Activated naive CD8-positive, alpha-beta T cell treated with anti-CD3 and anti-CD28 coated beads for 36 hours (primary cell): ENCODE data around the gene RRBP1. TPM values are rescaled to one million over a fixed set of nuclear protein-coding genes. Genes with fewer than 3 reads are reported as not detected.

Experiments used
- DNase-seq: peaks from one replicate; pipeline ENCODE4 v3.0.0; 2021
- H3K27ac Mint-ChIP-seq: one replicate; pipeline ENCODE4 v1.8.0; 2022; ENCODE audit warnings: mild to moderate bottlenecking, moderate library complexity, mixed read lengths
- H3K27me3 Mint-ChIP-seq: one replicate; pipeline ENCODE4 v1.8.0; 2022; ENCODE audit warnings: mild to moderate bottlenecking, mixed read lengths
- H3K36me3 Mint-ChIP-seq: one replicate; pipeline ENCODE4 v1.8.0; 2021; ENCODE audit warnings: mild to moderate bottlenecking, mixed read lengths
- H3K4me1 Mint-ChIP-seq: one replicate; pipeline ENCODE4 v1.8.0; 2021; ENCODE audit warnings: mixed read lengths
- H3K4me3 Mint-ChIP-seq: one replicate; pipeline ENCODE4 v1.8.0; 2022; ENCODE audit warnings: mild to moderate bottlenecking, moderate library complexity, mixed read lengths
- H3K9me3 Mint-ChIP-seq: one replicate; pipeline ENCODE4 v1.8.0; 2022; ENCODE audit warnings: mixed read lengths
- total RNA-seq, 2 experiments: library from RNA; stranded (reverse); gene quantifications; one replicate each; pipeline ENCODE4 v1.2.3, GENCODE V29; 2021

RRBP1 gene
- total RNA-seq, 2 experiments from 2014 or later: 24.0 to 26.5 TPM

DNA sequence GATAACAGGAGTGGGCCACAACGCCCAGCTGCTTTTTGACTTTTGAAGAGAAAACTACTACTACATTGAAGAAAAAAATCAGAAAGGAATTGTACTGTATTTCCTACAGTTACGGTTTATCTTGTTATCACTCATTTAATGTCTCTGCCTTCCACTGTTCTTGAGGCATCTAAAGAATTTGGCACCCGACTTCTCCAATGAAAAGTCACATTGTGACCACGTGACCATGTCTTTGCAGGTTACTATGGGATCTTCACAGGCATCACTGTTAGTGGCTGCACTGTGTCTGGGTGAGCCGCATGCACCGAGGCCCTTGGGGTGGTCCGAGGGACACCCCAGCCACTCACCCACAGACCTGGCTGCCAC, 26.8 kb downstream of the RRBP1 start:
- Mint-ChIP-seq H3K27me3 (no peaks in the 10 kb centered on the region), H3K4me3 (no peak overlapping the region), H3K9me3 (peaks cover 2% of the 10 kb centered on the region), H3K27ac (no peak overlapping the region), H3K36me3 (peaks cover 21% of the 10 kb centered on the region), H3K4me1 (peaks cover 2% of the 10 kb centered on the region)
- no peak for DNase-seq

DNA sequence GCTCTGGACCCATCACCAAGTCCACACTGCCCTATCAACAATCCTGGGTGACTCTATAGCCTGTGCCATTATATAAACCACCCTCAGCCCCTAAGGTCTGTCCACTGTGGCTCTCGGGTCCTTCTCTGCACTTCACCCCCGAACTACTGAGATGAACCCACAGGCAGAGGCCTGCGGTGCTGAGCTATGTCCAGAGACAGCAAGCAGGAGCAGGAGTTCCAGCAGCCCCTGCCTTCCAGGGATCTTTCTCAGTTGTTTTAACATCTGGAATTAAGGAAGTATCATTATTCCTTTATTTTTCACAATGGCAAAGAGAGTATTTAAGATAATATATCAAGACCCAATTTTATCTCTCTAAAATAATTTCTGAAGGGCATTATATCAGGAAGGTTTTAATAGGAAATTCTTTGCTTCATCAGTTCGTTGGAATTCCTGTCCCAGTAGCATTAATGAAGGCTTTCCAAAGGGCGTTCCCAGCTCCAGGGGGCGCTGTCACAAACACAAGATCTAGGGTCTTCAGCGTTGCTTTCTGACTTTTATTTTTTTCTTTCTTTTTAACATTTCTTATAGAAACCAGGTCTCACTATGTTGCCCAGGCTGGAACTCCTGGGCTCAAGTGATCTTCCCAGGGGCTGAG, 27.3 kb downstream of the RRBP1 start:
- Mint-ChIP-seq H3K36me3 (peaks cover 17% of the 10 kb centered on the region), H3K4me3 (no peak overlapping the region), H3K9me3 (peaks cover 2% of the 10 kb centered on the region), H3K27ac (no peak overlapping the region), H3K27me3 (no peaks in the 10 kb centered on the region), H3K4me1 (peaks cover 3% of the 10 kb centered on the region)
- DNase-seq: no peak

DNA sequence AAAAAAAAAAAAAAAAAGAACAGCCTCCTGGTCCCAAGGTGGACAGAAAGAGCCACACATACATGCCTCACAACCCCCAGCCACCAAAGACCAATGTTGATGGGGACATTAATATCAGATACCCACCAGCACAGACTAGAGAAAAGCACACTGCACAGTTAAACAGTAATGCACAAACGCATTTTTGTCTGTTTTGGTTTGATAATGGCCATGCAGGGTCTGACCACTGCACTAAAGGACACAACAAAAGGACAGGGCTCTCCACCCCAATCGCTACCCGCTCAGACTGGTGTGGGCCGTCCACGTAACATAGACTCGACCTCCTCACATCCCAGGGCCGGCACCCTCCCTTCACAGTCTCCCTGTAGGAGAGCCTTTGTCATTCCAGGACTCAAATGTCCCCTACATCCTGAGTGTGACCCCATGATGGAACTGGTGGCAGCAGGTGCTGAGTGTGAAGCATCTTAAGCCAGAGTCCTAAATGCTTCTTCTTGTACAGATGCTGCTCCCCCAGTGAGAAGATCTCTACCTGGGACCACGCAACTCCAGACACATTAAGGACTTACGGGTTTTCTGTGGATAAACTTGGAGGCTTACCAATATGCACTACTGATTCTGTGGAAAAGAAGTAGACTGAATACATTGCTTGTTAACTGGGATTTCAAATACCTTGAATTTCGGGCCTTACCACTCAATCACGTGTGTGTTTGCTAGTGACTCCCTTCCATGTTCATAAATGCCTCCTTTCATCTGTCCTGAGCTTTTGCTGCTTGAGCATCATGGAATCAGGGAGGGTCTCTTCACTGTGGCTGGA, 28.0 kb downstream of the RRBP1 start:
- peaks cover 5% of the 10 kb centered on the region for H3K4me1 Mint-ChIP-seq
- H3K9me3 Mint-ChIP-seq: peaks cover 2% of the 10 kb centered on the region
- no peak overlapping the region for H3K4me3 Mint-ChIP-seq
- no peak for DNase-seq
- H3K27ac Mint-ChIP-seq: no peak overlapping the region
- H3K27me3 Mint-ChIP-seq: no peaks in the 10 kb centered on the region
- H3K36me3 Mint-ChIP-seq: peaks cover 14% of the 10 kb centered on the region

DNA sequence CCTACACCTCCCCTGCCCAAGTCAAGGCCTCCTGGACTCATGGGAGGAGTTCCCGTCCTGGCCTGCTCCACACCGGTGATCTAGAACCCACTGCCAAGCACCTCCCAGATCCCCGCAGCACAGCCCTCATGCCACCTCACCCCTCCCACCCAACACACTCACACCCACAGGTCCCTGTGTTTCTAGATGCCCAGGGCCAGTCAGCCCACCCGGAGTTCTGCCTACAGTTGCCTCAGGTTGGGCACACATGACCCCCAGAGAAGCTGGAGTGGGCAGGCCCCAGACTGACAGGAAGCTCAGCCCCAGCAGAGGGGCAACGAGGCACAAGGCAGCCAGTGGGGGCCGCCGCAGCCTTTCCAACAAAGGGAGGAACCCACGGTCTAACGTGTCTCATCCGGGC, 29.6 kb downstream of the RRBP1 start:
- DNase-seq: no peak
- Mint-ChIP-seq H3K4me1 (peaks cover 9% of the 10 kb centered on the region), H3K27me3 (no peaks in the 10 kb centered on the region), H3K9me3 (no peaks in the 10 kb centered on the region), H3K36me3 (peaks cover 3% of the 10 kb centered on the region), H3K4me3 (no peak overlapping the region), H3K27ac (no peak overlapping the region)

DNA sequence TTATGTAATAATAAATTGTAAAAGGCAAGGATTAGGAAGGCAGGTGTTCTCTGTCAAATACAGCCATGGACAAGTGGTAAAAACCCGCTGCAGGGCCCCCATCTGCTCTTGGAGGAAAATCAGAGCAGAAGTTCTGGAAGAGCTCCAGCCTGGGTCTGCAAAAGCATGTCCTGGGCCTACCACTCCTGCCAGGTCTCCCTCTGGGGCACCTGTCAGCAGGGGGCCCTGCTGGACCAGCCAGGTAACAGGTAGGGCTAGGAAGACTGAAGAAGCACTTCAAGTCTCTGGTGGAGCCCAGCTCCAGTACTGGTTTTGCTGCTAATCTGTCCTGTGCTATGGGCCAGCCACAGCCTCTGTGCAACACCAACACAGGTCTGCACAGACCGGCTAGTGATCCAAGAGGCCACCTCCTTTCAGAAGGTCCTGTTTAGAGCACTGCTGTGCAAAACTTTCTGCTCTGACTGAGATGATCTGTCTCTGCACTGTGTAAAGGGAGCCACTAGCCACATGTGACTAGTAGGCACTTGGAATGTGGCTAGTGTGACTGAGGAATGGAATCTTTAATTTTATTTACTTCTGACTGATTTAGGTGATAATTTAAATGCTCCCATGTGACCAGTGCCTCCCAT, 30.2 kb downstream of the RRBP1 start:
- H3K36me3 Mint-ChIP-seq: peaks cover 2% of the 10 kb centered on the region
- no peak overlapping the region for H3K27ac Mint-ChIP-seq
- no peaks in the 10 kb centered on the region for H3K27me3 Mint-ChIP-seq
- peaks cover 9% of the 10 kb centered on the region for H3K4me1 Mint-ChIP-seq
- H3K9me3 Mint-ChIP-seq: no peaks in the 10 kb centered on the region
- H3K4me3 Mint-ChIP-seq: no peak overlapping the region
- no peak for DNase-seq

DNA sequence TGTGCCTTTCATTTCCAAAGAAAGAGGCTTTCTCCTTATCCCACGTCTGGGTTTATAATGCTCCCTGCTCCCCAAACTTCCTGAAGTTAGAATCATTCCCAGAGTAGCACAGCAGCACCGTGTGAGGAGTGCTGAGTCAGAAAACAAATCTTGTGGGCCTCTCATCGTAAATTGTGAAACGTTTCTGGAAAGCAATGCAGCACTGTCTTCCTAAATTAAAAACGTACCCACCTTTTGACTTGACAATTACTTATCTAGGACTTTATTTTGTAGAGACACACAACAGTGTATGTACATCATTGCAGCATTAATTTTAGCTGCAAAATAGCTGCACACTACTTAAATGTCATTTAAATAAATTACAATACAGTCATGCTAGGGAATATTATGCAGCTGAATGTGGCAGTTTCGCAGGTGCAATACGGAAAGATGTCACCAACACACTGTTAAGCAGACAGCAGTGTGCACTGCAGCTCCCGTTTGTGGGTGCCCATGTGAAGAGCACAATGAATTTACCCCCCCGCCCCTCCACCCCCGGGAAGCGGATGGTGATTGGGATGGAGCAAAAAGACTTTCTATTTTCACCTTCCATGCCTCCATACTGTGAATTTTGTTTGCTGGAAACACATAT, 30.8 kb downstream of the RRBP1 start:
- Mint-ChIP-seq H3K27me3 (no peaks in the 10 kb centered on the region), H3K4me3 (no peak overlapping the region), H3K36me3 (no peaks in the 10 kb centered on the region), H3K27ac (no peak overlapping the region), H3K9me3 (no peaks in the 10 kb centered on the region), H3K4me1 (peaks cover 9% of the 10 kb centered on the region)
- no peak for DNase-seq

DNA sequence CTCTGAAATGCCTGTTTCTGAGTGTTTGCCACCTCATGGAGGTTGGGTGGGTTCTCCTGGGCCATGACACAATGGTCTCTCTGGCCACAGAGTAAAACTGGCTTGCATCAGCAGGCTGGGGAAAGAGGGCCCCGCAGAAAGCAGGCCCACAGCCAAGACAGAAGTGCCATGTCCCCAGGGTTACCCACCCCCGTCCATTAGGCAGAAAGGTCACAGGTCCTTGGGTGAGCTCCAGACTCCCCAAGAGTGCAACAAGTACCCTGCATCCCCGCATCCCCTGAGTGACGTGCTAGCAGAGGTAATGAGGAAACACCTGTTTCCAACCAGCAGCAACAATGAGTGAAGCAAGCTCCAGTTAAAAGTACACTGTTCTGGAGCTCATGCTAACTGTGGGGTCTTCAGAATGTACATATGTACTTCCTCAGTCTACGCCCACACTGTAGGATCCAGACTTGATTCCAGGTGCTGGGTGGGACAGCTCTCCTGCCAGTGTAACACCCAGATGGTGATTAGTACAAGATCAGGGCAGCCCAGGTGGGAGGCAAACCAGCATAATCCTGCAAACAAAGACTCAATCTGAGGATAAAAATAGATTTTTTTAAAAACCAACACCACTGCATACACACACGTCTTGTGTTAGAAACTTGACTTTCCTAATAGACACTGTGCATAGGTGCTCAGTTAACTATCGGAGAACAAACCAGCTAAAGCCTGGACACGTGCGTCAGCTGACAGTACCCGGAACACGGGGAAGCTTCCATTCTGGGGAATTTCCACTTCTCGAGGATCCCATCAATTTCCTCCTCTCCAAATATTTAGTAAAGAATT, 31.5 kb downstream of the RRBP1 start:
- no peak overlapping the region for H3K27ac Mint-ChIP-seq
- no peaks in the 10 kb centered on the region for H3K9me3 Mint-ChIP-seq
- H3K27me3 Mint-ChIP-seq: no peaks in the 10 kb centered on the region
- DNase-seq: no peak
- peaks cover 9% of the 10 kb centered on the region for H3K4me1 Mint-ChIP-seq
- no peak overlapping the region for H3K4me3 Mint-ChIP-seq
- H3K36me3 Mint-ChIP-seq: no peaks in the 10 kb centered on the region

DNA sequence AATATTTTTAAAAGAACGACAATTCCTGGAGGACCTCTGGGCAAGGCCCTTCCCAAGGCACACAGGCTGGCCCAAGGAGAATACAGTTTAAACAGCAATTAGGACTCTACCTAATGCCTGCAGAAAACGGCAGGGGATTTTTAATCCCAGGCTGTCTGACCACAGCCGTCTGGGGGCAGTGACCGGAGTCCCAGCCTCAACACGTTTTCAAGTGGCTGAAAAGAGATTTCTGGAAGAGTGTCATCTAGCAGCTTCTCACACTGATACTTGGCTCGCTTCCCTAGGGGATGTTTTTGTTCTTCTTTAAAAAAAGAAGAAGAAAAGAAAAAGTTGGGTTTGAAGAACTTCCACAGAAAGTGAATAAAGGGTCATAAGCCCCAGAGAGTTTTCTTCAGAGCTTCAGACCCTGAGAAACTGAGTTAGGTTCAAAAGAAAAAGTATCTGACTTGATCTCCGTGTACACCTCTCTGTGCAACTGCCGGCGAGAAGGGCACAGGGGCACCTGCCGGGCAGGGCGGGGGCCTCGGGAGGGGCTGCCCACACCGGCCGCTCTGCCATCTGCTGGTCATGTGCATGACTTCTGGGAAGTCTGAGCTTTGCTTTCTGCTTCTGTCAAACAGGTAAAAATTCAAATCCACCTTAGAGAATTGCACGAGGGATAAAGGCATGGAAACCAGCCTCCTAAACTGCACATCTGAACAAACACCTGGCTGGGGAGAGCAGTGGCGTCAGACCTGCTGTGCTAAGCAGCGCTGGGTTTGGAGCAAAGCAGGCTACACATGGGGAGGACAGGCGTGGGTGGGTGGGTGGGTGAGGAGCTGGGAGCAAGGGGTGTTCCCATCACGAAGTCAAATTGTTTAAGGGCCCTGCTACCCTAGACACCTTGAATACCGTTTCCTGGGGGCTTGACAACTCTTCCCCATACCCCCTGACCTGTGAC, 33.0 kb downstream of the RRBP1 start:
- H3K27me3 Mint-ChIP-seq: no peaks in the 10 kb centered on the region
- no peak overlapping the region for H3K4me3 Mint-ChIP-seq
- no peaks in the 10 kb centered on the region for H3K36me3 Mint-ChIP-seq
- peaks cover 9% of the 10 kb centered on the region for H3K4me1 Mint-ChIP-seq
- no peak overlapping the region for H3K27ac Mint-ChIP-seq
- no peaks in the 10 kb centered on the region for H3K9me3 Mint-ChIP-seq
- DNase-seq: peak; percentile 36

DNA sequence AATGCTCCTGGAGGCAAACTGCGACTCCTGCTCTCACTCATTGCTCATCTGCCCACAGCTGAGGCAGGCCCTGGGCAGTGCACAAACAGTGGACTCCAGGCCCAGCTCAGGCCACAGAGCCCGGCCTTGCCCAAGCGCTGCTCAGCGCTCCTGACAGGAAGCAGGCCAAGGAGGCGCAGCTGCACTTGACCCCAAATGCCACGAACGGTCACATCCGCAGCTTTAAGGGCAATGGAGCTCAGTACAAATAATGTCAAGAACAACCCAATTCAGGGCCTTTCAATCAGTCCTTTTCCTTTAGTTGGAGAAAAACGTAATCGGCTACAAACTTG, 33.8 kb downstream of the RRBP1 start:
- peaks cover 9% of the 10 kb centered on the region for H3K4me1 Mint-ChIP-seq
- H3K27ac Mint-ChIP-seq: no peak overlapping the region
- H3K4me3 Mint-ChIP-seq: no peak overlapping the region
- H3K36me3 Mint-ChIP-seq: no peaks in the 10 kb centered on the region
- DNase-seq: no peak
- H3K9me3 Mint-ChIP-seq: no peaks in the 10 kb centered on the region
- H3K27me3 Mint-ChIP-seq: no peaks in the 10 kb centered on the region

DNA sequence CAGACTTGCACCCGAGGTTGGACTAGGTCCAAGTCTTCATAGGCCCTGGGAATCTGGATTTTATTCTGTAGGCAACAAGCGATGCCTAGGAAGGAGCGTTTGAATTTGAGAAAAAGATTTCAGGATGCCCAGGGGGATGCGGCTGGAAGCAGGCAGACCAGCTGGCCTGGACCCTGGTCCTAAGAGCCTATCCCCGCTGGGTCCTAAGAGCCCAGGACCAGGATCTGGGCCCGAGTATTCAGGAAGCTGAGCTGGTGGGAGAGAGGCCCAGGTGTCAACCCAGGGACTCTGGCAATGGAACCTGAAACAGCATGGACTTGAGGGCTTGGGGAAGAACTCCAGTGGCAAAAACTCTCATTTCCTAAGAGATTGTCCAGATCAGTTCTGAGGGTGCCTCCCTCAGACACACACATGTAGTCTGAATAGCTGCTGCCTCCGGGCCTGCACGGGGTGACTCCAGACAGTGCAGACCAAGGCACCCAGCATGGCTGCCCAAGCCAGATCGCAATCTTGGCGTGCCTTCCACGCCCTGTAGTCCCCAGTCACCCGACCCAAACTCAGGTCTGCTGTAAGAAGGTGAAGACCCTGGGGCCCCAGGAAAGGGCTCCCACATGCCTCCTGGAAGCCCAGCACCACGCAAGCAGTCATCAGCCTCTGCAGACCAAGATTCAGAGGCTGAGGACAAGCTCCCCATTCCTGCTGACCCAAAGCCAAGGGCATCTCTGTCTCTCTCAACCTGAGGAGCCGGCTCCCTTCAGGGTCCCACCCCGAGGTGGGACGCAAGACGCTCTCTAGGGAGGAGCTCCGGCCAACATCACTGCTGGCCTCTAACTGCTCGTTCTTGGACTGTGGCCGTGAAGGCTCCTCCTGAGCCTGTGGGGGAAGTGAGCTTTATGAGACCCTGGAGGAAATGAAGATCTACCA, 34.4 kb downstream of the RRBP1 start:
- no peaks in the 10 kb centered on the region for H3K9me3 Mint-ChIP-seq
- H3K27me3 Mint-ChIP-seq: no peaks in the 10 kb centered on the region
- H3K27ac Mint-ChIP-seq: no peak overlapping the region
- H3K4me3 Mint-ChIP-seq: no peak overlapping the region
- DNase-seq: no peak
- peaks cover 9% of the 10 kb centered on the region for H3K4me1 Mint-ChIP-seq
- H3K36me3 Mint-ChIP-seq: no peaks in the 10 kb centered on the region

DNA sequence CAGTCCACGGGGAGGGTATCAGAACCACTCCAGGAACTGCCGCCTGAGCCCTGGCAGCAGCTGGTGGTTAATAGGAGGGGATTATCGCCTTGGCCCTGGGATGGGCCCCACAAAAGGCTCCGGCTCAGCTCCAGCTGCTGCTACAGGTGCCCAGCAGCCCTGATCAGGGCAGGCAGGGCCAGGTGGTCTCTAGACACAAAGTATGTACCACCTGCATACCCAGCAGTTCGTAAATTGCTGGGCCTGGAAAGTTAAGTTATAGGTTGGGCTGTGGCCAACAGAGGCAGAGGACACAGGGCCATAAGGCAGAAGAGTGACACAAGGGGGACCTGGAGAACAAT, 35.1 kb downstream of the RRBP1 start:
- Mint-ChIP-seq H3K4me1 (peaks cover 9% of the 10 kb centered on the region), H3K27ac (no peak overlapping the region), H3K36me3 (no peaks in the 10 kb centered on the region), H3K9me3 (no peaks in the 10 kb centered on the region), H3K4me3 (no peak overlapping the region), H3K27me3 (no peaks in the 10 kb centered on the region)
- DNase-seq: no peak

DNA sequence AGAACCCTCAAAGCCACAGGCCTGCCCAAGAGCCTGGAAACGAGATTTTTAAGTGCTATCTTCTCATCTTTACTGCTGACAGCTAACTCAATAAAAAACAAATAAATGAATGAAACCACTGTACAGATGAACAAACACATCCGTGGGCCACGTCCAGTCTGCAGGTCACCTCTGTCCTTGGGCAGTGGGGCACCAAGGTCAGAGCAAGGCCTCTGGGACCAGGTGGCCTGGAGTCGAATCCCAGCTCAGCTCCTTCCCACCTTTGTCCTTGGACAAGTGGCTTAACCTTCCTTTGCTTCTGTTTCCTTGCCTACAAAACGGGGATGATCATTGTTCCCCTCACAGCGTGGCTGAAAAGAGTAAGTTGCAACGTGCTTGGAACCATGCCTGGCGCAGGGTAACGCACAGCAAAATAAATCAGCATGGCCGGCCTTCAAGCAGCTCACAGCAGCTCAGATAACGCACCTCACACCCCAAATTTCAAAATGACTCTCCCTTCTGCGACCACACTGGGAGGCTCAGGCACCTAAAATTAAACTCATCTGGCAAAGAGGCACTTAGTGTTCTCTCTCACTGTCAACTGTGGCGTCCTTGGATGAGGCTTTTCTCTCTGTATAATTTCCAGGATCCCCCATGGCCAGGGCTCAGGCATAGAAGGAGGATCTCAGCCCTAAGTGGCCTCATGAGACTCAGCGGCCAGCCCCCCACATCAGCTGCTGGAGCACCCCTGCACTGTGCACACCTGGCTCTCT, 35.7 kb downstream of the RRBP1 start:
- Mint-ChIP-seq H3K27ac (no peak overlapping the region), H3K36me3 (no peaks in the 10 kb centered on the region), H3K4me1 (peaks cover 9% of the 10 kb centered on the region), H3K9me3 (no peaks in the 10 kb centered on the region), H3K4me3 (no peak overlapping the region), H3K27me3 (no peaks in the 10 kb centered on the region)
- no peak for DNase-seq
